Glomerular visceral epithelial cell (primary cell): ENCODE data around the gene IDH3B.
A peak's percentile ranks its signal among the peaks of the same experiment; 100 is the strongest.
"Not testable (repeated sequence)": the region's sequence is repeated elsewhere in the genome, so short reads cannot be mapped to it uniquely, and the experiment has no call there.

ENCODE experiments used
- DNase-seq: peaks from one replicate; pipeline ENCODE4 v3.0.0-alpha.2; 2016; ENCODE audit errors: extremely low spot score

Gene IDH3B

GRCh38 chr20:2694519-2694918 is 30.5 kb upstream of the IDH3B start:
- DNase-seq, result no peak

- DNase-seq, result no peak
Observed at GRCh38 chr20:2694008-2694471, 30.0 kb upstream of the IDH3B start.

GRCh38 chr20:2693286-2694007 is 29.4 kb upstream of the IDH3B start:
- no peak for DNase-seq

- no peak for DNase-seq
Observed at GRCh38 chr20:2692886-2693285, 28.9 kb upstream of the IDH3B start.

GRCh38 chr20:2692036-2692885 is 28.2 kb upstream of the IDH3B start, which contains the start of gene EBF4:
Gene EBF4 (plus strand): TSS chr20:2692780. CDS start chr20:2693646, 866 bp downstream.
- DNase-seq, result peak; percentile 15

- DNase-seq, result no peak
Observed at GRCh38 chr20:2691663-2692035, 27.6 kb upstream of the IDH3B start.

GRCh38 chr20:2691127-2691526 is 27.1 kb upstream of the IDH3B start:
- DNase-seq, result no peak

- no peak for DNase-seq
Observed at GRCh38 chr20:2690718-2691117, 26.7 kb upstream of the IDH3B start.

- DNase-seq, result no peak
Observed at GRCh38 chr20:2690213-2690612, 26.2 kb upstream of the IDH3B start.

GRCh38 chr20:2688041-2688591 is 24.1 kb upstream of the IDH3B start:
- no peak for DNase-seq

- no peak for DNase-seq
Observed at GRCh38 chr20:2687514-2687913, 23.5 kb upstream of the IDH3B start.

- not testable (repeated sequence) for DNase-seq
Observed at GRCh38 chr20:2684817-2685216, 20.8 kb upstream of the IDH3B start.

GRCh38 chr20:2682040-2682439 is 18.0 kb upstream of the IDH3B start:
- not testable (repeated sequence) for DNase-seq

GRCh38 chr20:2680046-2680445 is 16.0 kb upstream of the IDH3B start:
- DNase-seq, result no peak

GRCh38 chr20:2673453-2673852 is 9.4 kb upstream of the IDH3B start:
- no peak for DNase-seq

- no peak for DNase-seq
Observed at GRCh38 chr20:2672446-2672845, 8.4 kb upstream of the IDH3B start.

GRCh38 chr20:2671977-2672376 is 8.0 kb upstream of the IDH3B start:
- no peak for DNase-seq

- no peak for DNase-seq
Observed at GRCh38 chr20:2663364-2663886, 591 bp downstream of the IDH3B start.

GRCh38 chr20:2659547-2659946 is 4.5 kb downstream of the IDH3B start:
- DNase-seq, result no peak

- DNase-seq, result peak; percentile 30
Observed at GRCh38 chr20:2658414-2659354, 5.3 kb downstream of the IDH3B start.

GRCh38 chr20:2657674-2658073 is 6.3 kb downstream of the IDH3B start:
- no peak for DNase-seq
